OCI-LY1 (cell line): ENCODE data around the gene DAPK2.

Experiments
- CTCF ChIP-seq: fragments of 200-600 bp; sonication (generic), shearing (Covaris generic); IDR thresholded peaks from 2 replicates; pipeline ENCODE4 v1.5.1; 2017; ENCODE audit warnings: mild to moderate bottlenecking, antibody characterized with exemption, low read length, moderate library complexity, mixed read lengths
- EZH2 ChIP-seq: fragments of 200-600 bp; sonication (generic), shearing (Covaris generic); IDR thresholded peaks from 2 replicates; pipeline ENCODE4 v1.8.0; 2017; ENCODE audit warnings: borderline replicate concordance, mixed run types, mild to moderate bottlenecking, antibody characterized with exemption, low read length, moderate library complexity, mixed read lengths

- no peak for TF ChIP-seq CTCF
- TF ChIP-seq EZH2: no peak
Measured at GRCh38 chr15:63858881-63859280, 187.4 kb downstream of the DAPK2 start.
